CD4-positive, alpha-beta T cell (primary cell): ENCODE results near the gene AUTS2. TPM values are rescaled to one million over a fixed set of nuclear protein-coding genes. Genes with fewer than 3 reads are reported as not detected.

Experiments used
- ATAC-seq: fragments of 200-7000 bp; cut with Tn5 transposase; one replicate; pipeline ENCODE4 v1.10.0; 2022; ENCODE audit warnings: mild to moderate bottlenecking; ENCODE audit not compliant: poor library complexity
- CTCF ChIA-PET: fragments of 350-600 bp; sonication (Branson Sonifier 250); formaldehyde crosslinking; loops from one replicate; lab custom pipeline; 2021; ENCODE audit warnings: antibody characterized with exemption, inconsistent platforms; lab: Charles Lee
- POLR2A ChIA-PET: fragments of 350-600 bp; sonication (Branson Sonifier 250); formaldehyde crosslinking; loops from one replicate; lab custom pipeline; 2021; ENCODE audit warnings: antibody characterized with exemption, inconsistent platforms; lab: Charles Lee
- DNase-seq, 14 experiments: peaks; one replicate each; pipeline ENCODE4 v3.0.0-alpha.2; 2013 to 2020; ENCODE audit warnings: mixed read lengths in 2 of 14
- H3K27ac ChIP-seq, 2 donors: one replicate each; pipeline versions ENCODE4 v1.5.1 to v1.7.0; 2013; ENCODE audit warnings: low read length in 2 of 2, low read depth in 1 of 2, mild to moderate bottlenecking in 1 of 2
- H3K27me3 ChIP-seq, 2 experiments: 1 replicate in 1 of 2; 2 replicates in 1 of 2; pipeline versions ENCODE4 v1.6.1 to v1.7.0; 2013; ENCODE audit warnings: low read length in 2 of 2, control low read depth in 1 of 2, mild to moderate bottlenecking in 1 of 2, moderate library complexity in 1 of 2; ENCODE audit not compliant: insufficient read depth in 2 of 2, control insufficient read depth in 1 of 2
- H3K36me3 ChIP-seq: one replicate; pipeline ENCODE4 v1.6.1; 2013; ENCODE audit warnings: low read length, control low read depth; ENCODE audit not compliant: insufficient read depth
- H3K4me1 ChIP-seq: one replicate; pipeline ENCODE4 v1.6.1; 2013; ENCODE audit warnings: low read length, control low read depth; ENCODE audit not compliant: insufficient read depth
- H3K4me3 ChIP-seq: one replicate; pipeline ENCODE4 v1.5.1; 2013; ENCODE audit warnings: mild to moderate bottlenecking, low read length, moderate library complexity
- H3K9me3 ChIP-seq, 2 experiments: 1 replicate in 1 of 2; 2 replicates in 1 of 2; pipeline versions ENCODE4 v1.6.1 to v1.7.0; 2013; ENCODE audit warnings: low read length in 2 of 2, mild to moderate bottlenecking in 2 of 2, control low read depth in 1 of 2, moderate library complexity in 1 of 2; ENCODE audit not compliant: control insufficient read depth in 1 of 2, insufficient read depth in 1 of 2
- H3K27ac Mint-ChIP-seq: one replicate; pipeline ENCODE4 v1.8.0; 2020; ENCODE audit warnings: mixed read lengths
- H3K27me3 Mint-ChIP-seq: one replicate; pipeline ENCODE4 v1.8.0; 2021; ENCODE audit warnings: mixed read lengths
- H3K36me3 Mint-ChIP-seq: one replicate; pipeline ENCODE4 v1.8.0; 2021; ENCODE audit warnings: low read depth, mixed read lengths
- H3K4me1 Mint-ChIP-seq: one replicate; pipeline ENCODE4 v1.8.0; 2021; ENCODE audit warnings: low read depth, mixed read lengths
- H3K4me3 Mint-ChIP-seq: one replicate; pipeline ENCODE4 v1.8.0; 2020; ENCODE audit warnings: mild to moderate bottlenecking, mixed read lengths
- H3K9me3 Mint-ChIP-seq: one replicate; pipeline ENCODE4 v1.8.0; 2020; ENCODE audit warnings: mixed read lengths
- intact Hi-C, 2 experiments: fragments of 100-400 bp; cut with DNase I in 1 of 2; cut with micrococcal nuclease in 1 of 2; formaldehyde crosslinking; loops; one replicate each; pipeline versions ENCODE4 v1.15.1 to v1.9.0; 2023 to 2025; cut with DNase I, micrococcal nuclease
- total RNA-seq, 174 experiments: library from RNA in 2 of 174; stranded (reverse) in 2 of 174; gene quantifications; one replicate each; pipeline ENCODE4 v1.2.3 and lab custom pipeline; 2021 to 2026
- TF ChIP-seq, protein P1 (sequence below): fragments of 200-600 bp; IDR thresholded peaks from one replicate; pipeline ENCODE4 v1.8.0; 2022; ENCODE audit warnings: antibody characterized with exemption, mild to moderate bottlenecking

The AUTS2 gene
- total RNA-seq, 2 experiments from 2014 or later: 43.6 to 47.6 TPM

DNA sequence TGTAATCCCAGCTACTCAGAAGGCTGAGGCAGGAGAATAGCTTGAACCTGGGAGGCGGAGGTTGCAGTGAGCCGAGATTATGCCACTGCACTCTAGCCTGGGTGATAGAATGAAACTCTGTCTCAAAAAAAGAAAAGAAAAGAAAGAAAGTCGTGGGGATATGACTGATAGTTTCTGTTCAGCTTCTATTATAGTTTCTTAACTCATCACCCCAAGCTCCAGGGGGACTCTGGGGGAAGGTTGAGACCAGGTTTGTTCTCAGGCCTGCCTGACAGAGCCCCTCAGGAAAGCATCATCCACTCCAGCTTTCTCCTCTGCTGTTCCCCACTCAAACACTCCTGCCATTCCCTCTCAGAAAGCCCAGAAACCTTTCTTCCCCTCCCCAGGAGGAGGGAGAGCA lies 991.3 kb downstream of the AUTS2 start:
- ChIA-PET POLR2A (no interaction called here), CTCF (no interaction called here)
- Histone ChIP-seq H3K36me3 (no peaks in the 10 kb centered on the region), H3K4me3 (no peak overlapping the region), H3K27me3 (no peaks in the 10 kb centered on the region), H3K27ac (no peak overlapping the region), H3K4me1 (no peaks in the 10 kb centered on the region), H3K9me3 (no peaks in the 10 kb centered on the region)
- H3K27ac Mint-ChIP-seq: no peak overlapping the region
- peaks cover 3% of the 10 kb centered on the region for H3K4me1 Mint-ChIP-seq
- H3K9me3 Mint-ChIP-seq: no peaks in the 10 kb centered on the region
- no peak overlapping the region for H3K4me3 Mint-ChIP-seq
- intact Hi-C loops: loop anchor here in 1 of 2 experiments (10.0 kb wide), 1 partner anchor 105 kb away; no protein-coding TSS in a partner anchor
- peaks cover 3% of the 10 kb centered on the region for H3K27me3 Mint-ChIP-seq
- no peak for ATAC-seq
- H3K36me3 Mint-ChIP-seq: no peaks in the 10 kb centered on the region
- TF ChIP-seq, protein P1, sequence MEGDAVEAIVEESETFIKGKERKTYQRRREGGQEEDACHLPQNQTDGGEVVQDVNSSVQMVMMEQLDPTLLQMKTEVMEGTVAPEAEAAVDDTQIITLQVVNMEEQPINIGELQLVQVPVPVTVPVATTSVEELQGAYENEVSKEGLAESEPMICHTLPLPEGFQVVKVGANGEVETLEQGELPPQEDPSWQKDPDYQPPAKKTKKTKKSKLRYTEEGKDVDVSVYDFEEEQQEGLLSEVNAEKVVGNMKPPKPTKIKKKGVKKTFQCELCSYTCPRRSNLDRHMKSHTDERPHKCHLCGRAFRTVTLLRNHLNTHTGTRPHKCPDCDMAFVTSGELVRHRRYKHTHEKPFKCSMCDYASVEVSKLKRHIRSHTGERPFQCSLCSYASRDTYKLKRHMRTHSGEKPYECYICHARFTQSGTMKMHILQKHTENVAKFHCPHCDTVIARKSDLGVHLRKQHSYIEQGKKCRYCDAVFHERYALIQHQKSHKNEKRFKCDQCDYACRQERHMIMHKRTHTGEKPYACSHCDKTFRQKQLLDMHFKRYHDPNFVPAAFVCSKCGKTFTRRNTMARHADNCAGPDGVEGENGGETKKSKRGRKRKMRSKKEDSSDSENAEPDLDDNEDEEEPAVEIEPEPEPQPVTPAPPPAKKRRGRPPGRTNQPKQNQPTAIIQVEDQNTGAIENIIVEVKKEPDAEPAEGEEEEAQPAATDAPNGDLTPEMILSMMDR: no peak
- no peak for DNase-seq

DNA sequence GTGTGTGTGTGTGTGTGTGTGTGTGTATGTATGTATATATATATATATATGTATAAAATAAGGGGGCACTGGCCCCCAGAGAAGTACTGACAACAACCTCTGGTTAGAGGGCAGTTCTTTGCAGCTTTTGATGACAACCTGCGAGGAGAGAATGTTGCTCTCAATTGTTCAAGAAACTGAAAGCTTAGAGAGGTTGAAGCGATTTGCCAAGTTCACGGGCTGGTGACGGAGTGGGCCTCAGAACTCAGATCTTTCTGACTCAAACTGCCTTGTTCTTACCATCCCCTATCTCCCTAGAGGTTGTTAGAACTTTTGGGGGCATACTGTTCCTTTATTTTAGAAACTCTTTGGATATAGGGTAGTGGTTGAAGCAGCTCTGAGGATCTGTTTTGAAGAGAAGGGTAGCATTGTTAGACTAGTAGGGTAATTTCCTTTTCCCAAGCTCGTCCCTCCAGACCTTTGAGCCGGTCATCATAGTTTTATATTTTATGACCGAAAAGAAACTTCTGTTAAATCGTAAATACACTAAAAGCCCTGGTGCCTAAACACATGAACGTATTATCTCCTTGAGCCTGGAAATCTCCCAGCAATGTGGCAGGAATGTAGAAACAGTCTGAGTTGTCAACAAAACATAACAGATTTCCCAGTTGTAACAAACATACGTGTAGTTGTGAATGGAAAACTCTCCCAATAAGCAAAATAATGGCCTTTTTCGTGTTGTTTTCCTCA lies 992.0 kb downstream of the AUTS2 start:
- H3K27me3 ChIP-seq: peaks cover 0 to under 1% of the 10 kb centered on the region in 2 experiments
- ChIA-PET POLR2A (no interaction called here), CTCF (no interaction called here)
- H3K9me3 ChIP-seq: no peaks in the 10 kb centered on the region
- Mint-ChIP-seq H3K4me3 (no peak overlapping the region), H3K27ac (no peak overlapping the region), H3K36me3 (no peaks in the 10 kb centered on the region), H3K4me1 (peaks cover 4% of the 10 kb centered on the region), H3K27me3 (peaks cover 6% of the 10 kb centered on the region), H3K9me3 (no peaks in the 10 kb centered on the region)
- H3K27ac ChIP-seq: no peak overlapping the region
- H3K4me3 ChIP-seq: no peak overlapping the region
- TF ChIP-seq, protein P1: no peak
- intact Hi-C loops: no loop called here
- no peaks in the 10 kb centered on the region for H3K36me3 ChIP-seq
- ATAC-seq (no peak), DNase-seq (no peak)
- no peaks in the 10 kb centered on the region for H3K4me1 ChIP-seq

DNA sequence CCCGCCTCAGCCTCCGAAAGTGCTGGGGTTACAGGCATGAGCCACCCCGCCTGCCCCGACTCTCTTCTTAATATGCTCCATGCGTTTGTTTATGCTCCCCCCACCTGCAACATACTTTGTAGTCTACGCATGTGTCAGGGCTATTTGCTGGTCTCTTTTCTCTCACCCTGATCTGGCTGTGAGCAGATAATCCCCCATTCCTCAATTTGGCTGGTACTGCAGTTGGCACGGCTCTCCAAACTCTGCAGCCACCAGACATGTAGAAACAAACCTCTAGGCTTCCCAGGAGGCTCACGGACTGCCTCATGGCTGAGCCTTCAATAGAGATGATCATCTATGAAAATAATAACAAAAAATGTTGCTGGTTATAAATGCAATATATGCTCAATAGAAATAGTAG lies 993.4 kb downstream of the AUTS2 start:
- Histone ChIP-seq H3K27ac (no peak overlapping the region), H3K9me3 (no peaks in the 10 kb centered on the region), H3K36me3 (no peaks in the 10 kb centered on the region), H3K27me3 (peaks cover 0 to 9% of the 10 kb centered on the region in 2 experiments), H3K4me3 (no peak overlapping the region), H3K4me1 (peaks cover 9% of the 10 kb centered on the region)
- ChIA-PET CTCF (no interaction called here), POLR2A (no interaction called here)
- no peaks in the 10 kb centered on the region for H3K36me3 Mint-ChIP-seq
- H3K9me3 Mint-ChIP-seq: no peaks in the 10 kb centered on the region
- intact Hi-C loops: no loop called here
- TF ChIP-seq, protein P1: no peak
- no peak overlapping the region for H3K4me3 Mint-ChIP-seq
- H3K27ac Mint-ChIP-seq: no peak overlapping the region
- DNase-seq (no peak), ATAC-seq (no peak)
- H3K4me1 Mint-ChIP-seq: peaks cover 6% of the 10 kb centered on the region
- peaks cover 13% of the 10 kb centered on the region for H3K27me3 Mint-ChIP-seq
